Measurements from ENCODE around the gene SETD2.

The SETD2 gene

GRCh38 chr3:47008234-47008796 lies 155.6 kb downstream of the SETD2 start:
- DNase-seq = no peak

- DNase-seq = no peak
These were observed 156.3 kb downstream of the SETD2 start for GRCh38 chr3:47007482-47008233.

- DNase-seq = no peak
These were observed 156.9 kb downstream of the SETD2 start for GRCh38 chr3:47007001-47007400.

GRCh38 chr3:47006145-47006651 lies 157.7 kb downstream of the SETD2 start:
- DNase-seq = no peak

GRCh38 chr3:47005212-47006144 lies 158.4 kb downstream of the SETD2 start:
- DNase-seq = no peak

GRCh38 chr3:47004369-47005211 lies 159.3 kb downstream of the SETD2 start:
- no peak for DNase-seq

GRCh38 chr3:47003461-47004368 lies 160.2 kb downstream of the SETD2 start:
- DNase-seq = no peak

GRCh38 chr3:47003056-47003410 lies 160.9 kb downstream of the SETD2 start:
- no peak for DNase-seq

GRCh38 chr3:47002171-47003055 lies 161.5 kb downstream of the SETD2 start:
- no peak for DNase-seq

- DNase-seq = no peak
These were observed 162.2 kb downstream of the SETD2 start for GRCh38 chr3:47001731-47002170.

GRCh38 chr3:47000922-47001730 lies 162.8 kb downstream of the SETD2 start:
- no peak for DNase-seq

- DNase-seq = no peak
These were observed 163.6 kb downstream of the SETD2 start for GRCh38 chr3:47000198-47000815.

GRCh38 chr3:46999516-47000197 lies 164.3 kb downstream of the SETD2 start:
- DNase-seq = no peak

- no peak for DNase-seq
These were observed 164.9 kb downstream of the SETD2 start for GRCh38 chr3:46998852-46999515.

- peak; percentile 88 for DNase-seq
These were observed 165.6 kb downstream of the SETD2 start for GRCh38 chr3:46998121-46998851.

GRCh38 chr3:46997453-46998091 lies 166.3 kb downstream of the SETD2 start:
- no peak for DNase-seq
